COLO829 (cell line): ENCODE data around the gene MEIS1.

Source experiments
- DNase-seq: peaks from one replicate; pipeline ENCODE4 v3.0.0; 2012; ENCODE audit warnings: low spot score

Gene MEIS1

GRCh38 chr2:66582104-66582986 lies 147.4 kb downstream of the MEIS1 start:
- DNase-seq = no peak

- no peak for DNase-seq
Observed at GRCh38 chr2:66582987-66583880, 148.3 kb downstream of the MEIS1 start.

- no peak for DNase-seq
Observed at GRCh38 chr2:66583881-66584280, 149.0 kb downstream of the MEIS1 start.

- DNase-seq = no peak
Observed at GRCh38 chr2:66585587-66585986, 150.7 kb downstream of the MEIS1 start.

GRCh38 chr2:66587216-66587615 lies 152.3 kb downstream of the MEIS1 start:
- DNase-seq = peak; percentile 15

GRCh38 chr2:66594001-66594400 lies 159.1 kb downstream of the MEIS1 start:
- DNase-seq = no peak

- no peak for DNase-seq
Observed at GRCh38 chr2:66595556-66595955, 160.6 kb downstream of the MEIS1 start.

- peak; percentile 56 for DNase-seq
Observed at GRCh38 chr2:66596256-66596655, 161.3 kb downstream of the MEIS1 start.

- no peak for DNase-seq
Observed at GRCh38 chr2:66601624-66602023, 166.7 kb downstream of the MEIS1 start.

GRCh38 chr2:66602341-66602740 lies 167.4 kb downstream of the MEIS1 start:
- no peak for DNase-seq

GRCh38 chr2:66604326-66604725 lies 169.4 kb downstream of the MEIS1 start:
- DNase-seq = no peak

- DNase-seq = no peak
Observed at GRCh38 chr2:66604976-66605375, 170.1 kb downstream of the MEIS1 start.

GRCh38 chr2:66607152-66607551 lies 172.2 kb downstream of the MEIS1 start:
- DNase-seq = no peak
